NCI-H146 treated with DMSO at 0.1 percent for 48 hours (cell line): ENCODE measurements around the gene TLR8.
A peak's percentile ranks its signal among the peaks of the same experiment; 100 is the strongest.
"Not testable (repeated sequence)": the region's sequence is repeated elsewhere in the genome, so short reads cannot be mapped to it uniquely, and the experiment has no call there.

Experiments
- DNase-seq: peaks from one replicate; lab custom pipeline; 2025; ENCODE audit not compliant: unreplicated experiment; lab: John Stamatoyannopoulos, UW

Gene TLR8

DNA sequence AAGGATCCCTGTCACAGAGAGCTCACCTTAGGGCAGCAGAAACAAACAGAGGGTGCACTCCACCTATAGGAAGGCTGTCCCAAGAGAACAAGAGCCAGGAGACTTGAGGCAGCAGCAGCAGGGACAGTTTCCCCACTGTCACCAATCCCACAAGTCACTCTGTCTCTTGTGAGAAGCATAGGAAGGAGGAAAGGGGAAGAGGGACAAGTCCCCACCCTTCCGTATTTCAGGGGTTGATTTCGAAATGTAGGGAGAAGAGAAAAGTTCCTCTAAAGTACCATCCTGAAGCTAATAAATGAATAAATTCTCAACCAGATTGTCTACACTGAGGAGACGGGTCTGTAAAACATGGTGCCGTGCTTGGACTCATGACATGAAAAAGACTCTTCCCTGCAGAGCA, 9.5 kb upstream of the TLR8 start:
- DNase-seq, result no peak

DNA sequence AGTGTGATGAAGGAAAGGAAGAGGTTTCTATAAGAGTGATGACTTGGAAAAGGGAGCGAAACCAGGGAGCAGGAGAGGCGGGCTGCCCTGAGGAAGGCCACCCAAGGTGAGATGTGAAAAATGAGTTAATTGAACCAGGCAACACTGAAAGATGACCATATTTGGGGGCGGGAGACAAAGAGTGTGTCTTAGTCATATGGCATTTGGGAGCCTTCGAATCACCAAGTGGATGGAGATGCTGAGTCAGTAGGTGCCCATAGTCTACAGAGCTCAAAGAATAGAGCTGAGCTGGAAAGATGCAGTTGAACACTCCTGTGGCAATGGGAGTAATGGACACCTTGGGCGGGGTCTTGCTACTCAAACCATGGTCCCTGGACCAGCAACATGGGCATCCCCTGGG, 8.3 kb upstream of the TLR8 start:
- DNase-seq, result no peak

DNA sequence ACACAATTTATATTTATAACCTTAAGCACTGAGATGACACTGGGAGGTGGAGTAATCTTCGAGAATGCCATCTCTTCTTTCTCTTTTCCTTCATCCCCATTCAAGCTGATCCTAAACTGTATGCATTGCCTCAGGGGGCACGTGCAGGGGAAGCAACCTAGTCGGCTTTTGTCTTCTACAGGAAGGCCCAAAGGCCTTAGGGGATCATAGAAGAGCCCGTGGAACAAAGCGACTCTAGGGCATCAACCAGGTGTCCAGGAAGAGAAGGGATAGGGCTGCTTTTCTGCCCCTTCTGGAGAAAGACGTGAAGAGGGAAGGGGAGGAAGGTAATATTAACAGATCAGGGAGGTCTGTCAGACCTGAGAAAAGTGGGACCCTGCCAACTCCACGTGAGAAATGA, 6.9 kb upstream of the TLR8 start:
- no peak for DNase-seq

DNA sequence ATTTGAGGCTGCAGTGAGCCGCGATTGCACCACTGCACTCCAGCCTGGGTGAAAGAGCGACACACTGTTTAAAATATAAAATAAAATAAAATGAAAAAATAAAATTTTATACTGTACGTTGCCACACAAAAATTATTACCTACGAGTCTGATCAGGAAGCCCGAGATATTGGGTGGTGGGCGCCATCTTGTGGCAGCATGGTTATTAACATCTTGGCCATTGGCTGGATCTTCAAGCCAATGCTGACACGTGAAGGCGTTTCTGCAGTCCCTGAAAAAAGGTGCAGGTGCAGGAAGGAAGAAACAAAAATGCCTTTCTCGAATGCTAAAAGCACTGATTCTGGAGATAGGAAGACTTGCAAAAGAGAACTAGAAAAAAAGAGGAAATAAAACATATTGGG, 4.9 kb upstream of the TLR8 start:
- DNase-seq, result peak; percentile 12

DNA sequence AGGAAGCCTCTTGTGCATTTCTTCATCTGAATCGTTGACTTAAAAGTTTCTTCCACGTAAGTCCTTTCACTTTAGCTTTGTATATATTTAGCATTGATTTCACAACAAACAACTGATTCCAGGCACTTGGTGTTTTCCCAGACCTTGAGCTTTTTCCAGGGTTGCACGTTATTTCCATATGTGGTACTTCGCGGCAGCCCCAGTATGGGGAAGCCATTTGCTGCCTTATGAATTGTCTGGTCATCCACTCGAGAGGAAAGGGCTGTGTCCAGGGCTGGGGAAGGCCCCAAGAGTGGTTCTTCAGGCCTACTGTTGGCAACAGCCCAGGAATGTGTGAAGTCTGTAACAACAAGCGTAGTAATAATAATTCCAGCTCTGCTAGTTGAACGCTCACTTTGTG, 2.8 kb upstream of the TLR8 start:
- DNase-seq, result no peak

DNA sequence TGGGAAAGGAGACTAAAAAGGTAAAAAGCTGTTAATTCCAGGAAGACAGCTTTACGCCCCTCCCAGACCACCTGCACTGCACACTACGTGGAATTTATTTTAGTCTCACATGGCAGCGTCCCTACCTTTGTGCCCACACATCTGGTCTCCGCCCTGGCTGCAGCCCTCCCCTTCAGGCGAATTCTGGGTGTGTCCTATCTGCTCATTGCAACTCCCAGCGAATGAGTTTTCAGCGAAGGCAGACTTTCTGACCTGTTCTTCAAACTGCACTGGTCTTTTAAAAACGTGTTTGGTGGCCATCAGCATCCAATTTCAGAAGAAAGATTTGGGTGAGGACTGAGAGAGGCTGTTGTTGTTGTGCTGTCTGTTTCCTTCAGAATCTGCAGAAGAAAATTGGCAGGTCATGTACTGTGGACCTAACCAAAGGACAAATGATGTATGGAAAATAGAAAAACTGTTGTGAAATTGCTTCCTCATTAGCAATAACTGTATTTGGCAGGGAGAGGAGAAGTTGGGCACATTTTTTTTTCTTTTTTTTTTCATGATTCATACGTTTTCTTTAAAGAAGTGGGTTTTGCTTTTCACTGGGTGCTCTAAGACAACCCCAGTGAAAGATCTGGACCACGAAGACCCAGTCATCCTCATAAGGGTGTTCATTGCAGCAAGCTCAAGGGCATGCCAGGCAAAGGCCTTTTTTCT, 4.2 kb downstream of the TLR8 start:
- peak; percentile 20 for DNase-seq

DNA sequence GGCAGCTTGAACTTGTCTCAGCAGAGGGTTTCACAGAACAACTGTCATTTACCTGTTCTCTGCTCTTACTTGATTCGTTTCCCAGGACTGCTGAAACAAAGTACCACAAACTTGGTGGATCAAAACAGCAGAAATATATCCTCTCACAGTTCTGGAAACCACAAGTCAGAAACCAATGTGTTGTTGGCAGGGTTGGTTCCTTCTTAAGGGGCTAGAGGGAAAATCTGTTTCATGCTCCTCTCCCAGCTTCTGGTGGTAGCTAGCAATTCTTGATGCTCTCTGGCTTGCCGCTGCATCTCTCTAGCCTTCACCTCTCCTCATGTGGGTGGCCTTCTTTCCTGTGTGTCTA, 4.7 kb downstream of the TLR8 start:
- DNase-seq, result no peak

DNA sequence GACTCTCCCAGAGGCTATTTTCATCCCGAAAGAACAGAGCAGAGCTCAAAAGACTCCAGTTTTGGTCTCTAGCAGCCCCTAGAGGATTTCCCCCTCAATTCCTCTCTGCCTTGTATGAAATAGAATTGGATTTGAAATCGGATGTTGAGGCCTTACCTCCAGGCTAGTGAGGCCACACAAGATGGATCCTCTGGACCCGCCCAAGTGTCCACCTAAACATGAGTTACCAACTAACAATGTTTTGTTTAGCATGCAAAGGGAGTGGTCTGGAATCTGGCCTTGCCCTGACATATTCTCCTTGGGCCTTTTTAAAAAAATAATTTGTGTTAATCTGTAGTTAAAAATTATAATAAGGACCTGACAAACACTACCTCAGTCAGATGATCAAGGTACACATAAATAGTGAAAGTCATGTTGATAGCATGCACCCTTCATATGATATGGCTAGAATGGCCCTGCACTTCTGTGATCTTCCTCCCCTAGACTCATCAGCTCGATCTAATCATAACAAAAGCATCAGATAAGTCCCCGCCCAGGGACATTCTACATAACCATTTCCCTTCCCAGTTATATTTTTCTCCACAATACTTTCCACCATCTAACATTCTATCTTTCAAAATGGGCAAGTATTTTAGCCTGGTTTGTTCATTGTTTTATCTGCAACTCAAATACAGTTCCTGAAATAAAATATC, 6.5 kb downstream of the TLR8 start:
- DNase-seq, result no peak

DNA sequence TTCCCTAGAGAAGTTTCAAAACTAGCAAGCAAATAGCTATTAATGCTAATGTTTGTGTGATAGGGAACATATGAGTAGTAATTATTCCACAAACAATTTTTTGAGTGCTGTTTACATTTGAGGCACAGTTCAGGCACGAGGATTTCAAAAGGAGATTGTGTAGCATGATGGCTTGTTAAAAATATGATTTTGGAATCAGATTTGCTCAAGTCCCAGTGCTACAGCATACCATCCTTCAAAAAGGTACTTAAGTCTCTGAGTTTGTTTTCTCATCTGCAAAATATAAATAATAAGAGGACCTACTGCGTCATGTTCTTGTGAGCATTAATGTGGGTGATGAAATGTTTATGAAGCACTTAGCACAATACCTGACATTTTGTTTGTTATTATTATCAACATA, 11.3 kb downstream of the TLR8 start:
- DNase-seq, result no peak

DNA sequence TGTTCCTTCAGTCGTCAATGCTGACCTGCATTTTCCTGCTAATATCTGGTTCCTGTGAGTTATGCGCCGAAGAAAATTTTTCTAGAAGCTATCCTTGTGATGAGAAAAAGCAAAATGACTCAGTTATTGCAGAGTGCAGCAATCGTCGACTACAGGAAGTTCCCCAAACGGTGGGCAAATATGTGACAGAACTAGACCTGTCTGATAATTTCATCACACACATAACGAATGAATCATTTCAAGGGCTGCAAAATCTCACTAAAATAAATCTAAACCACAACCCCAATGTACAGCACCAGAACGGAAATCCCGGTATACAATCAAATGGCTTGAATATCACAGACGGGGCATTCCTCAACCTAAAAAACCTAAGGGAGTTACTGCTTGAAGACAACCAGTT, 12.6 kb downstream of the TLR8 start:
- DNase-seq, result no peak

DNA sequence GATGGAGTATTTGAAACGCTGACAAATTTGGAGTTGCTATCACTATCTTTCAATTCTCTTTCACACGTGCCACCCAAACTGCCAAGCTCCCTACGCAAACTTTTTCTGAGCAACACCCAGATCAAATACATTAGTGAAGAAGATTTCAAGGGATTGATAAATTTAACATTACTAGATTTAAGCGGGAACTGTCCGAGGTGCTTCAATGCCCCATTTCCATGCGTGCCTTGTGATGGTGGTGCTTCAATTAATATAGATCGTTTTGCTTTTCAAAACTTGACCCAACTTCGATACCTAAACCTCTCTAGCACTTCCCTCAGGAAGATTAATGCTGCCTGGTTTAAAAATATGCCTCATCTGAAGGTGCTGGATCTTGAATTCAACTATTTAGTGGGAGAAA, 13.2 kb downstream of the TLR8 start:
- no peak for DNase-seq

DNA sequence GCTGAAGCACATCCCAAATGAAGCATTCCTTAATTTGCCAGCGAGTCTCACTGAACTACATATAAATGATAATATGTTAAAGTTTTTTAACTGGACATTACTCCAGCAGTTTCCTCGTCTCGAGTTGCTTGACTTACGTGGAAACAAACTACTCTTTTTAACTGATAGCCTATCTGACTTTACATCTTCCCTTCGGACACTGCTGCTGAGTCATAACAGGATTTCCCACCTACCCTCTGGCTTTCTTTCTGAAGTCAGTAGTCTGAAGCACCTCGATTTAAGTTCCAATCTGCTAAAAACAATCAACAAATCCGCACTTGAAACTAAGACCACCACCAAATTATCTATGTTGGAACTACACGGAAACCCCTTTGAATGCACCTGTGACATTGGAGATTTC, 14.6 kb downstream of the TLR8 start:
- DNase-seq, result no peak

DNA sequence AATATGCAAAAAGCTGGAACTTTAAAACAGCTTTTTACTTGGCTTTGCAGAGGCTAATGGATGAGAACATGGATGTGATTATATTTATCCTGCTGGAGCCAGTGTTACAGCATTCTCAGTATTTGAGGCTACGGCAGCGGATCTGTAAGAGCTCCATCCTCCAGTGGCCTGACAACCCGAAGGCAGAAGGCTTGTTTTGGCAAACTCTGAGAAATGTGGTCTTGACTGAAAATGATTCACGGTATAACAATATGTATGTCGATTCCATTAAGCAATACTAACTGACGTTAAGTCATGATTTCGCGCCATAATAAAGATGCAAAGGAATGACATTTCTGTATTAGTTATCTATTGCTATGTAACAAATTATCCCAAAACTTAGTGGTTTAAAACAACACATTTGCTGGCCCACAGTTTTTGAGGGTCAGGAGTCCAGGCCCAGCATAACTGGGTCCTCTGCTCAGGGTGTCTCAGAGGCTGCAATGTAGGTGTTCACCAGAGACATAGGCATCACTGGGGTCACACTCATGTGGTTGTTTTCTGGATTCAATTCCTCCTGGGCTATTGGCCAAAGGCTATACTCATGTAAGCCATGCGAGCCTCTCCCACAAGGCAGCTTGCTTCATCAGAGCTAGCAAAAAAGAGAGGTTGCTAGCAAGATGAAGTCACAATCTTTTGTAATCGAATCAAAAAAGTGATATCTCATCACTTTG, 15.6 kb downstream of the TLR8 start:
- DNase-seq, result no peak

DNA sequence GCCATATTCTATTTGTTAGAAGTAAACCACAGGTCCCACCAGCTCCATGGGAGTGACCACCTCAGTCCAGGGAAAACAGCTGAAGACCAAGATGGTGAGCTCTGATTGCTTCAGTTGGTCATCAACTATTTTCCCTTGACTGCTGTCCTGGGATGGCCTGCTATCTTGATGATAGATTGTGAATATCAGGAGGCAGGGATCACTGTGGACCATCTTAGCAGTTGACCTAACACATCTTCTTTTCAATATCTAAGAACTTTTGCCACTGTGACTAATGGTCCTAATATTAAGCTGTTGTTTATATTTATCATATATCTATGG, 16.1 kb downstream of the TLR8 start:
- no peak for DNase-seq

DNA sequence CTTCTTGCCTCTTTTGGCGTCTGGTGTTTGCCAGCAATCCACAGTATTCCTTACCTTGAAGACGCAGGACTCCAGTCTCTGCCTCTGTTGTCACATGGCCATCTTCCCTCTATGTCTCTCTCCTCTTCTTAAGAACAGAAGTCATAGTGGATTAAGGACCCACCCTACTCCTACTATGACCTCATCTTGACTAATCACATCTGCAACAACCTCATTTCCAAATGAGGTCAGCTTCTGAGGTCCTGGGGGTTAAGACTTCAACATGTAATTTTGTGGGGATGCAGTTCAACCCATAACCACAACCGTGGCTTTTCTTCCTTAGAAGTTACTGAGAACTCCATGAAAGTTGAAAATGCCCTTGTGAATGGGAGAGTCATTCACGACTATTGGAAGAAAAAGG, 23.3 kb downstream of the TLR8 start:
- no peak for DNase-seq

DNA sequence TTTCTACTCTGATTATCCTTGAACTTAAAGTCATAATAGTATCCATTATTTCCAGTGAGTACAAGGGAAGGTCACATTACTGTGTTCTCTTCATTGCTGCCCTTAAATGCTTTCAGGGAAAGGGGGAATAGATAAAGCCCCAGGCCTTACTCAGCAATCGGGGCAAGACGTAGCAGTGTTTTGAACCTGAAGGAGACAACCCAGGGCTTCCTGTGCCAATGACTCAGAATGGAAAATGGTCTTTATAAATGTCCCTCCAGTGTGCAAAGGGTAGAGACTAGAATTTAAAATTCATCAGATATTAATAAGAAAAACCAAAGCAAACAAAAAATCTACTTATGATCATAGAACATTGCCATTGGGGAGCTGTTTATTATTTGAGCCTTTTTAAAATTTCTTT, 23.7 kb downstream of the TLR8 start:
- no peak for DNase-seq

DNA sequence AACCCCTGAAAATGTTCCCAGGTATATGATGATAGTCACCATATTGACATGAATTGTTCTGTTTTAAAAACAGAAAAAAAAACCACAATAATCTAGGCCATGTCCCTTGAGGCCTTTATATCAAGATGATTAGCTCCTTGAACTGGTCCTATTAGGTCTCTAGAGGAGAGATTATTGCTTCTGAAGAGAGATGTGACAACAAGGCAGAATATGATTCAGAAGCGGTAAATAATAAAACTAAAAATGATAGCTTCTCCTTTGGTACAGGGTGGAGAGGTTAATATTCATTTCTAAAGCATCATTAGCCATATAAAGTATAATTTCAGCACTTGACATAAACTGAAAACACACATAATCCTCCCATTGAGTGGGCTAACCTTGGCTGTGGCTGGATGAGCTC, 25.8 kb downstream of the TLR8 start:
- no peak for DNase-seq

DNA sequence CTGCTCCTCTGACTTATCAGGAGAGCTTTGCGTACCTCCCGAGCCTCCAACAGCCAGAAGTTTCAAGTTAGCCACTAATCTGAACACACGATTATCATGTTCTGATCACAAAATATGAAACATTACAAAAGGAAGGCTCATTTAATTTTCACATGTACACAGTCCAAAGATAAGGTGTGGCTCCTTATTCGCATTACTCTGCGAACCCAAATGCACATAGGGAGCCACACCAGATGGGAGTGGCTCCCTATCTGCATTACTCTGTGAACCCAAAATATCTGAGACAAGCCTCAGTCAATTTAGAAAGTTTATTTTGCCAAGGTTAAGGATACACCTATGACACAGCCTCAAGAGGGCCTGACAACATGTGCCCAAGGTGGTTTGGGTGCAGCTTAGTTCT, 28.4 kb downstream of the TLR8 start:
- no peak for DNase-seq

DNA sequence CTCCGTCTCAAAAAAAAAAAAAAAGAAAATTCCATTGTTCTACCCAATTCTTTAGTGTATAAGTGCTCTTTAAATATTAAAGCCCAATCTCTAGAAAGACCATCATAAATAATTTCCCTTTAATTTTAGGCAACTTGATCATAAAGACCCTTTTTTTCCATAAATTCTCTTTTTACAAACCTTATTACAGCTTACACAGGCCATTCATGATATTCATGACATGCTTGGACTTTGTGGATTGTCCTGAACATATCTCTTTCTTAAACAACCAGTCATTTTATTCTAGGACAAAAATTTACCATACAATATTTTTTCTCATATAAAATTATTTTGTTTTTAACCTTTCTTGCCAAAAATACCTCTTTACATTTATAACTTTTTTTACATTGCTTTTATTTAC, 30.5 kb downstream of the TLR8 start:
- DNase-seq, result no peak

DNA sequence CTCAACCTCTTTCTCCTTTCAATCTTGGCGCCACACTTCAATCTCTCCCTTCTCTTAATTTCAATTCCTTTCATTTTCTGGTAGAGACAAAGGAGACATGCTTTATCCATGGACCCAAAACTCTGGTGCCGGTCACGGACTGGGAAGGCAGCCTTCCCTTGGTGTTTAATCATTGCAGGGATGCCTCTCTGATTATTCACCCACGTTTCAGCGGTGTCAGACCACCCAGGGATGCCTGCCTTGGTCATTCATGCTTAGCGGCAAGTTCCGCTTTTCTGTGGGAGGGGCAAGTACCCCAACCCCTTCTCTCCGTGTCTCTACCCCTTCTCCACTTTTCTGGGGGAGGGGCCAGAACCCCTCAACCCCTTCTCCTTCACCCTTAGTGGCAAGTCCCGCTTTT, 34.1 kb downstream of the TLR8 start:
- not testable (repeated sequence) for DNase-seq

DNA sequence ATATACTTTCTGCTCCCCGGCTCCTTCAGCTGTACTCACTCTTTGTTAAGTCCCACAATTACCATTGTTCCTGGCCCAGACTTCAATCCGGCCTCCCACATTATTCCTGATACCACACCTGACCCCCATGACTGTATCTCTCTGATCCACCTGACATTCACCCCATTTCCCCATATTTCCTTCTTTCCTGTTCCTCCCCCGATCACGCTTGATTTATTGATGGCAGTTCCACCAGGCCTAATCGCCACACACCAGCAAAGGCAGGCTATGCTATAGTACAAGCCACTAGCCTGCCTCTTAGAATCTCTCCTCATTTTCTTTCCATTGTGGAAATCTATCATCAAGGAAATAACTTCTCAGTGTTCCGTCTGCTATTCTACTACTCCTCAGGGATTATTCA, 37.2 kb downstream of the TLR8 start:
- DNase-seq, result not testable (repeated sequence)

DNA sequence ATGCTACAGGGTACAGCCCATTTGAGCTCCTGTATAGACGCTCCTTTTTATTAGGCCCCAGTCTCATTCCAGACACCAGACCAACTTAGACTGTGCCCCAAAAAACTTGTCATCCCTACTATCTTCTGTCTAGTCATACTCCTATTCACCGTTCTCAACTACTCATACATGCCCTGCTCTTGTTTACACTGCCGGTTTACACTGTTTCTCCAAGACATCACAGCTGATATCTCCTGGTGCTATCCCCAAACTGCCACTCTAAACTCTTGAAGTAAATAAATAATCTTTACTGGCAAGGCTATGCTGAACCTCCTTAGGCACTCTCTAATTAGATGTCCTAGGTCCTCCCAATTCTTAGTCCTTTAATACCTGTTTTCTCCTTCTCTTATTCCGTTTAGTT, 38.0 kb downstream of the TLR8 start:
- not testable (repeated sequence) for DNase-seq

DNA sequence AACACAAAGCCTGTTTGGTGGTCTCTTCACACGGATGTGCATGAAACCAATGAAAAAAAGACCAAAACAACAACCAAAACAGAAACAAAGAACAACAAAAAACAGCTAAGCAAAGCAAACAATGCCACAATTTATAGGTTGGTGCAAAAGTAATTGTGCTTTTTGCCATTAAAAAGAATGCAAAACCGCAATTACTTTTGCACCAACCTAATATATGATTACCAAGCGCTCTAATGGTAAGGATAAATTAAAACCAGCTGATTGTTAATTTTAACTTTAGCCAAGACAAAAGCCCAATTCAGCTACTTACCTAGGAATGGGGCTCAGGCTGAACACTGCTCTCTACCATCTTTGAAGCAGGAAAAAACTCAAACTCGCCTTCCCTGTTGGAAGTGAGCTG, 39.1 kb downstream of the TLR8 start:
- DNase-seq, result no peak
